Measurements from ENCODE around the gene CAMSAP2.

- TF ChIP-seq GATA2 (IDR thresholded peaks at IDR 0.05; ENCODE audit: low read depth, low read length) (no peak), GATA3 (IDR thresholded peaks at IDR 0.05; ENCODE audit: low read depth, low read length) (no peak)
Observed at GRCh38 chr1:200708769-200709168, 29.9 kb upstream of the CAMSAP2 start.
